IPS DF 4.7 (cell line): ENCODE results near the gene NRXN3.
"Not testable (repeated sequence)": the region's sequence is repeated elsewhere in the genome, so short reads cannot be mapped to it uniquely, and the experiment has no call there.

ENCODE experiments used
- DNase-seq: peaks from one replicate; pipeline ENCODE4 v3.0.0-alpha.2; 2013; ENCODE audit warnings: low spot score; ENCODE audit errors: extremely low read depth

Gene NRXN3

GRCh38 chr14:78986989-78987388 is 816.8 kb downstream of the NRXN3 start:
- DNase-seq: no peak

- no peak for DNase-seq
Observed at GRCh38 chr14:78989221-78989620, 819.0 kb downstream of the NRXN3 start.

DNA sequence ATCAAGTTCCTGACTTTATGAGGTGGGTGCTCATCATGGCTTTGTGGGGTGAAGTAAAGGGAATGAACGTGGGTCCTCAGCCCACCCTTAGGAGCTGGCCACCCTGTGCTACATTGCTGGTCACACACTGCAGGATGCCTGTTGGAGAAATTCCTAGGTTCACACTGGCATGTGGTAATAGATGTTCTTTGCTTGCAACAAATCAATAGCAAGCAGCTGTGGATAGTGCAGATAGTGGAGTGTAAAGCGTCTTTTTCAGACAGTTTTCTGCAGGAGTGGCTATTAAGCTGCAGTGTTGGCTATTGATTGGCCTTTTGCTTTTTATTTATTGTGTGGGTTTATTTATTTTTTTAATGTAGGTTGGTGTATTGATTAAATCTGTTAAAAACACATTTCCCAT is 822.7 kb downstream of the NRXN3 start:
- no peak for DNase-seq

DNA sequence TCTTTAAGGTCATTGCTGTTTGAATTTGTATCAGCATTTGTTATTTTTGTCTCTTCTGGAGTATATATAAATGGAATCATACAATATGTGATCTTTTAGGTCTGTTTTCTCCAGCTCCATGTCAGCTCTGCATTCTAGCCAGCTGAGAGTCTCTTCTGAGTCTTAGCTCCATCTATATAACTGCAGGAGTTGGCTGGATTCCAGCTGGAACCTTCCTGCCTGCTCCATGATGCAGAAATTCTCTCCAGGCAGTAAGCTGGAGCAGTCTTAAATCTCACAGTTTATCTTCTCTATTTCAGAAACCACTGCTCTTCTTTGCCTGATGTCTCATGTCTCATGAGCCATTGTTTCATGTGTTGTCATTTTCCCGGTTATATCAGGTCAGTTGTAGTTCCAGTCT is 827.6 kb downstream of the NRXN3 start:
- no peak for DNase-seq

DNA sequence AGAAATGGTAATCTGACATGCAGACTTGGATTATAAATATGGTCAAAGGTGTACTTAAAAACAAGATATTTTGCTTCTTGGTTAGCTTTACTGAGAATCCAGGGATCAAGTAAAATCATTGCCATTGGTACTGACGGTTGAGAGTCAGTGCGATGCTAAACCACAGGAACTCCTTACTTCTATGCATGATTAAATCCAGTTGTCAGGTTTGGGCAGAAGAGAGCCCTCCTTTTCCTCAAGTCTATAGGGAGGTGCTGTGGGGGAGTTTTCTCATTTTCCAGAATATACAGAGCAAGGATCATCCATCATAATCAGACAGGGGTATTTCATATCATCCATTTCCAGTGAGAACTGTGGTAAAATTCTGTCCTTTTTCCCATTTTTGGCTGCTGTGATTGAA is 839.1 kb downstream of the NRXN3 start:
- no peak for DNase-seq

- peak; percentile 36 for DNase-seq
Observed at GRCh38 chr14:79011091-79011919, 841.1 kb downstream of the NRXN3 start.

GRCh38 chr14:79011920-79012204 is 841.7 kb downstream of the NRXN3 start:
- DNase-seq: no peak

DNA sequence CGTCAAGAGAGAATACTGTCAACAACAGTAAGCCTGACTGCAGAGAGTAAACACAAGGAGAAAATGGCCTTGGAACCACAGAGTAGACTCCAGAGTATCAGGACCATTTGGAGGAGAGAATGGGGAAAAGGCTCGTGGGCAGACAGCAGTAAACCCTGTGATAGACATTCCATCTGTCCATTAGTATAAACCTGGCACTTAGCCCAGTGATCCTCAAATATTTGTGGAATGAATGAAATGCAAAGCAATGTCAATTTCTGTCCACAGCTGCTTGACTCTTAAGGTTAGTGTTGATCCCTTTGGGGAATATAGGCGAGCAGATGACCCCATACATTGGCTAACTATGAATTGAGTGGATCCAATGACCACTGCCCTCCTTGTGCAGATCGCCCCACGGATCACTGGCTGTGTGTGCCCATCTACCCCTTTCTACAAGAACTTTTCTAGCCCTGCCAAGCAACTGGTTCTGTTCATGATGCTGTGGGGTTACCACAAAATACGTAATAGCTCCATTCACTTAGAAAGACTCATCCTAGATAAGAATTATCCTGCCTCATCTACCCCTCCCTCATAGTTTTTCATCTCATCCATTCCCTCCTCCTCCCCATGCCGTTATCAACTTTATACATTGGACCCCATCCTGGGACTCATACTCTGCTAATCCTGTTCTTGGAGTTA is 846.8 kb downstream of the NRXN3 start:
- no peak for DNase-seq

- DNase-seq: no peak
Observed at GRCh38 chr14:79017561-79017960, 847.4 kb downstream of the NRXN3 start.

- no peak for DNase-seq
Observed at GRCh38 chr14:79018836-79019235, 848.7 kb downstream of the NRXN3 start.

GRCh38 chr14:79019898-79020297 is 849.7 kb downstream of the NRXN3 start:
- DNase-seq: not testable (repeated sequence)

GRCh38 chr14:79021766-79022165 is 851.6 kb downstream of the NRXN3 start:
- no peak for DNase-seq

DNA sequence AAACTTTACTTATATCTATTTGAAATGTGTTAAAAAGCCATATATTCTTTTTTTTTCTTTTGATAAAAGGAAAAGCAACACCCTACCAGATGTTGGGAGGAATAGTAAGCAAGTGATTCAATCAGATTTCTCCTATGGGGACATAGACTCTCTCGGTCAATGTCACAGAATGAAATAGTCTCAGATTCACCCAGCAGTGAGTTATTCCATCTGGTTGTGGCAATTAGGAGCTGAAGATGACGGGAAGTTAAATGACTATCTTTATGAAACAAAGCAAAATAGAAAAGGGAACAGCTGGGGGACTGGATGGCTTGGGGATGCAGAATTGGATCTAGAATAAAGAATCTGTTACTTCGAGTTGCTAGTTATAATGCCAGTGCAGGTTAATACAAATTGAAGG is 857.0 kb downstream of the NRXN3 start:
- DNase-seq: no peak

GRCh38 chr14:79028281-79028680 is 858.1 kb downstream of the NRXN3 start:
- DNase-seq: no peak

- DNase-seq: no peak
Observed at GRCh38 chr14:79036441-79036840, 866.3 kb downstream of the NRXN3 start.

DNA sequence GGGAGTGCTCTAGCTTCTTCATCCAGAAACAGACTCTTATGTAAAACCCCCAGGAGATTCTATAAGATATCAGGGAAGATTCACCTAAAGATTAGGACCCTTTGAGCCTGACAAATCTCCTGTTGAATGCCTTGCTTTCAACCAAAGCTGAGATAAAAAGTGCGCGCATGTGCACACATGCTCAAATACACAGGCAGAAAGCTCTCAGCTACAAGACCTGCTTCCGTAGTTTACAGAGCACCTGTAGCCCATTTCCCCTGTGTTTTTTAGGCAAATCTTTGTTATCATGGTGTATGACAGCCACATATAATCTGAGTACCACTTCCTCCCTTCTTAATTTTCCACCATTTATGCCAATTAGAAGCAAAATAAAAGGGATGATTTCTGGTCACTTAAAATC is 866.9 kb downstream of the NRXN3 start:
- no peak for DNase-seq

DNA sequence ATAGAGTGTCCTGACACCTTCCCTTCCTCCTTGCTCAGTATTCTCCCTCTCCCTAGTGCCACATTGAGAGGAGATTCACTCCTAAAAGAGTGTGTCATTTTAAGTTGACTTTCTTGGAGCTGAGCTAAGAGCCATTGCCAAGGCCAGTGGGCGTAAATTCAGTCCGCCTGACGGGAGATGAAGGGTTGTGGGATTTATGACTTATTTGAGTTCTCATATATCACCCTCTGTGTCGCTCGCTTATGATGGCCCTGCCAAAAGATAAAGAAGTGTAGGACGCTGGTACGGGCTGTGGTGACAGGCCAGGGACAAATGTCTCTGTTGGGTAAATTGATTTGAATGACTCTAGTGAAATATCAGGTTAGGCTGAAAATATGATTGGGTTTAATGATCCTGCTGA is 867.4 kb downstream of the NRXN3 start:
- no peak for DNase-seq

- no peak for DNase-seq
Observed at GRCh38 chr14:79040790-79041189, 870.6 kb downstream of the NRXN3 start.

DNA sequence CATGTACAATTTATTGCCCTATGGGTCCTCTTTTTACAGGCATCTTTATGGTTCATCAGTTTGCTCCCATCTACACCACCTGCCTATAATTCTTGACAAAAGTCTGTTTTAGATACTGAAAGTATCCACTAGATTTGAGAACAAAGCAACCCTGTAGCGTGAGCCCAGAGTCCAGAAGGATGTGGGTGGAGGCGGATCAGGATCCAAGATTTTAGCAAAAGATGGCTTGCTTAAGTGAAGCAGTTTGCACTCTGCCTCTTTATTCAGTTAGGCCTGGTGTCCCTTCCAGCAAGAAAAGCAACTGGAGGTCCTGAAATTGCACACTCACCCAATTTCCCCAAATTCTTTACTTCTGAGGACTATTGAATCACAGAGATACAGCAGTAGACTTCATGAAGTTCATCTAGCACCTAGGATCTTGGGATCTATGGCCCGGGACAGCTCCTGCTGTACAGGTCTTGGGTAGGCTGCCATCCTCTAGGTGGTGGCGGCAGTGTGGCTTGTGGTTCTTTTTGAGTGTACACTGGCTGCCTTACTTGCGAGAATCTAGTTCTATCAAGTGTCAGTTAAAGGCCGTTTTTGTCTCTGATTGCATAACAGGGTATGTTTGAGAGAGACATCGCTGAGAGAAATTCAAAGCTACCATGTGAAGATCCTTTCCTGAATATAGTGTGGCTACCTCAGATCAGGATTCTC is 873.2 kb downstream of the NRXN3 start:
- DNase-seq: no peak

- peak; percentile 2 for DNase-seq
Observed at GRCh38 chr14:79044894-79045624, 874.9 kb downstream of the NRXN3 start.

- no peak for DNase-seq
Observed at GRCh38 chr14:79050787-79051727, 880.9 kb downstream of the NRXN3 start.
